AG04450 (cell line): ENCODE measurements around the gene BCKDHB. TPM values are rescaled to one million over a fixed set of nuclear protein-coding genes. Genes with fewer than 3 reads are reported as not detected.
A peak's percentile ranks its signal among the peaks of the same experiment; 100 is the strongest.

Experiments
- CTCF ChIA-PET: fragments of 300-600, 350-600 bp; formaldehyde crosslinking; extraction: SDS; loops from one replicate; lab custom pipeline; 2022; ENCODE audit warnings: antibody characterized with exemption, inconsistent platforms; lab: Charles Lee
- POLR2A ChIA-PET: fragments of 350-600 bp; formaldehyde crosslinking; extraction: SDS; loops from one replicate; lab custom pipeline; 2021; ENCODE audit warnings: antibody characterized with exemption, inconsistent platforms; lab: Yijun Ruan, JAX
- DNase-seq: peaks from one replicate; pipeline ENCODE4 v3.0.0-alpha.2; 2011; ENCODE audit warnings: low read depth, low spot score
- H3K27ac ChIP-seq: one replicate; pipeline ENCODE4 v1.5.1; 2012; ENCODE audit warnings: low read depth, low read length, control low read depth
- H3K27me3 ChIP-seq: one replicate; pipeline ENCODE4 v1.6.0; 2012; ENCODE audit warnings: low read length; ENCODE audit not compliant: control insufficient read depth, insufficient read depth
- H3K4me3 ChIP-seq: 2 replicates; pipeline ENCODE4 v1.5.1; 2011; ENCODE audit warnings: mild to moderate bottlenecking, low read depth, low read length, control low read depth
- H3K9me3 ChIP-seq: 2 replicates; pipeline ENCODE4 v1.5.1; 2012; ENCODE audit warnings: low read length; ENCODE audit not compliant: control insufficient read depth, insufficient read depth
- CTCF ChIP-seq: IDR thresholded peaks from 2 replicates; pipeline ENCODE4 v1.5.1; 2011; ENCODE audit warnings: low read depth, low read length, control low read depth, inconsistent platforms
- polyA plus RNA-seq: library from polyadenylated mRNA; depleted of rRNA; stranded (reverse); fragments of >200 nt; gene quantifications from 2 replicates; pipeline ENCODE4 v1.2.3, GENCODE V29; 2011

BCKDHB gene
- polyA plus RNA-seq, 1 experiment: 21.3 TPM

DNA sequence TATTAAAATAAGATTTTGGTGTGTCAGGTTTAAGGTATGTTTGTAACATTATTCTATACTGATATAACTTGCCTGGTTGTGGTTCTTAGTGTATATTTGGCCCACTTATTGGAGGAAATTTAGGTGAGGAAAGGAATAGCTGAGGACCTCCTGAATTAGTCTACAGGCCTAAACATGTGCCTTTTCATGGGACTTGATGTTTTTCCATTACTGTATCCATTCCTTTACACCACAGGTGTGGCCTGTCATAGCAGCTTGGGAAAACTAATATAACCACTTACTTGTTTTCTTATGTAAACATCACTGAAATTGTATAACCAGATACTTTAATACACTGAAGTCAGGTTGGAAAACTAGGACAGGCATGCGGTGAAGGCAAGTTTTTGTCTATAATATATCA is 27.6 kb downstream of the BCKDHB start:
- Histone ChIP-seq H3K4me3 (no peak overlapping the region), H3K27ac (no peak overlapping the region), H3K9me3 (no peaks in the 10 kb centered on the region), H3K27me3 (no peaks in the 10 kb centered on the region)
- DNase-seq: no peak
- ChIA-PET POLR2A (no interaction called here), CTCF (interaction anchor here (0.8 kb wide), 1 partner anchor 1219 kb away, joined by 3 read pairs; no protein-coding TSS in a partner anchor)
- no peak for TF ChIP-seq CTCF

- CTCF ChIA-PET: interaction anchor here (1.0 kb wide), 1 partner anchor 10 kb away, joined by 3 read pairs; no protein-coding TSS in a partner anchor
Measured at GRCh38 chr6:80142586-80142985, 36.1 kb downstream of the BCKDHB start.

GRCh38 chr6:80143419-80143937 is 37.0 kb downstream of the BCKDHB start:
- Histone ChIP-seq H3K27ac (no peak overlapping the region), H3K9me3 (no peaks in the 10 kb centered on the region), H3K27me3 (no peaks in the 10 kb centered on the region), H3K4me3 (no peak overlapping the region)
- TF ChIP-seq CTCF: no peak
- peak; percentile 65 for DNase-seq
- POLR2A ChIA-PET: interaction anchor here (1.1 kb wide), 1 partner anchor 15 kb away, joined by 6 read pairs; no protein-coding TSS in a partner anchor
- CTCF ChIA-PET: interaction anchor here (1.0 kb wide), 1 partner anchor 11 kb away, joined by 3 read pairs; no protein-coding TSS in a partner anchor

More at GRCh38 chr6:80142586-80142985, 36.1 kb downstream of the BCKDHB start:
- TF ChIP-seq CTCF: no peak
- POLR2A ChIA-PET: interaction anchor here (1.1 kb wide), 1 partner anchor 14 kb away, joined by 6 read pairs; no protein-coding TSS in a partner anchor
- H3K27me3 ChIP-seq: no peaks in the 10 kb centered on the region
- H3K9me3 ChIP-seq: no peaks in the 10 kb centered on the region
- H3K4me3 ChIP-seq: no peak overlapping the region
- H3K27ac ChIP-seq: no peak overlapping the region
- DNase-seq: no peak

- H3K4me3 ChIP-seq: no peak overlapping the region
- TF ChIP-seq CTCF: no peak
Measured at GRCh38 chr6:80144753-80145315, 38.4 kb downstream of the BCKDHB start.

DNA sequence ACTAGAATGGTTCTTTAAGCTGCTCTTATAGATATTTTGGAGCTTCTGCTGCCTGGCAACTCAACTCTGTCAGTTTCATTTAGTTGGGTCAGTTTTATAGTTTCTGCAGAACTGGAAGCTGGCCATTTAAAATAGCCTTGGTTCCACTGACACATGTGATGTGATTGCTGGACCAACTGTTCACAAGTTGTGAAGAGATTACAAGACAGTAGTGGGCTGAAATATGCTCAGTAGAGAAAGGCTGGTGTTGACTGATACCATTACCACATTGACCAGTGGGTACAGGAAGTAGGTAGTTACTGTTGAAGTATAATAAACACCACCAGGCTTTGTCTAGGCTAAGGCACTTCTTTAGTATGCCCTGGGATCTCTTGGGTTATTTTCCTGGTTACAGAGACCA is 39.0 kb downstream of the BCKDHB start:
- no peak for TF ChIP-seq CTCF
- CTCF ChIA-PET: no interaction called here
- H3K27ac ChIP-seq: no peak overlapping the region
- no peaks in the 10 kb centered on the region for H3K9me3 ChIP-seq
- H3K27me3 ChIP-seq: no peaks in the 10 kb centered on the region
- DNase-seq: no peak
- POLR2A ChIA-PET: interaction anchor here (0.7 kb wide), 1 partner anchor 10 kb away, joined by 11 read pairs; no protein-coding TSS in a partner anchor
- H3K4me3 ChIP-seq: no peak overlapping the region

More at GRCh38 chr6:80144753-80145315, 38.4 kb downstream of the BCKDHB start:
- Histone ChIP-seq H3K27ac (no peak overlapping the region), H3K9me3 (no peaks in the 10 kb centered on the region), H3K27me3 (no peaks in the 10 kb centered on the region)
- no peak for DNase-seq
- POLR2A ChIA-PET: no interaction called here
- CTCF ChIA-PET: no interaction called here
